Measurements from ENCODE around the gene PCDHB7. TPM values are rescaled to one million over a fixed set of nuclear protein-coding genes. Genes with fewer than 3 reads are reported as not detected.
"Not testable (repeated sequence)": the region's sequence is repeated elsewhere in the genome, so short reads cannot be mapped to it uniquely, and the experiment has no call there.

The PCDHB7 gene
- total and polyA plus RNA-seq, 2 of the 4 experiments (the other 2 are of a cell fraction) = 0.18 to 0.38 TPM

DNA sequence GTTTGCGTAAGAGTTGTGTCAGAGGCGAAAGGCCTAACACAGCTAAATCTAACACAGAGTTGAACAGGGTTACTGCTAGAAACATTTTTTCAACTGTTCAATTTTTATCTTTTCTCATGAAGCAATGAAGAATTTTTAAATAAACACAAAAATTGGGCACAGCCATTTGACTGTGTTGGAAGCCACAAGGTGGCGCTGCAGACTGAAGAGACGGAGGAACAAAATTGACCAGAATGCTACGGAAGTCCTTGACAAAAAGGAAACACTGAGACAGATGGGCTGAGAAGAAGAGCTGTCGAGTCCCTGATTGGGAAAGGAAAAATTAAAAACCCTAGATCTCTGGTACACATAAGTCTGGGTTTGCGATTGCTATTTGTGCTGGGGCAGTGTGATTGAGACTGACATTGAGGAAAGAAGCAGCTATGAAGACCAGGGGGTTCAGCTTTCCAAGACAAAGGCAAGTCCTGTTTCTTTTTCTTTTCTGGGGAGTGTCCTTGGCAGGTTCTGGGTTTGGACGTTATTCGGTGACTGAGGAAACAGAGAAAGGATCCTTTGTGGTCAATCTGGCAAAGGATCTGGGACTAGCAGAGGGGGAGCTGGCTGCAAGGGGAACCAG is 14.6 kb downstream of the PCDHB7 start, which contains the start of gene PCDHB9:
PCDHB9 (plus strand) TSS at position 265 of the 616 bp plus-strand sequence; CDS start at position 423, 158 bp downstream.
- no peak within 1 kb of the TSS for H2AFZ ChIP-seq (replicated peaks; ENCODE audit: low read length, poor library complexity)
- 40% methylated on average over 3 of the region's 9 CpGs; no CpG with 5 or more reads in 1 of the 2 experiments for WGBS, 2 experiments (ENCODE audit: extremely low coverage in 2 of 2, insufficient read length in 1 of 2)
- intact Hi-C loops (cut with micrococcal nuclease) = no loop called here
- H3K18ac ChIP-seq (ENCODE audit: low read depth, low read length) = no peak within 1 kb of the TSS
- no peak within 1 kb of the TSS for H3K56ac ChIP-seq (ENCODE audit: extremely low read depth, insufficient read depth, low read length)
- no peaks in the 10 kb centered on the region for H3K4me1 ChIP-seq (ENCODE audit: control insufficient read depth, insufficient read depth, low read length)
- no peaks in the 10 kb centered on the region for H3K9me1 ChIP-seq (ENCODE audit: insufficient read depth, low read length)
- H3K9me3 ChIP-seq (ENCODE audit: control insufficient read depth, insufficient read depth, low read length) = peaks cover 20% of the 10 kb centered on the region; the same call in 1 of the 2 replicates
- H3K14ac ChIP-seq (replicated peaks; ENCODE audit: low read depth, low read length) = no peak within 1 kb of the TSS
- in situ Hi-C loops (cut with MboI; ENCODE audit: low sequenced_read_pairs) = no loop called here
- no peak within 1 kb of the TSS for H2BK15ac ChIP-seq (ENCODE audit: low read depth, low read length)
- H3K9ac ChIP-seq (ENCODE audit: low read depth, low read length) = 0 out of 2 replicates have a peak within 1 kb of the TSS, but pooled peaks have one; percentile 54
- DNase-seq (peak; percentile 8), ATAC-seq (ENCODE audit: low read depth) (no peak)
- no peak within 1 kb of the TSS for H2BK20ac ChIP-seq (ENCODE audit: low read depth, low read length)
- H2BK120ac ChIP-seq (ENCODE audit: low read depth, low read length) = no peak within 1 kb of the TSS
- no peaks in the 10 kb centered on the region for H3K36me3 ChIP-seq (ENCODE audit: control insufficient read depth, insufficient read depth, low read length)
- ChIA-PET CTCF (interaction anchor here (0.7 to 1.4 kb wide), 3 partner anchors 22 to 377 kb away, joined by 3 to 5 read pairs (median 3); partner anchors contain the start of gene PCDHB12), POLR2A (ENCODE audit: unreplicated experiment) (no interaction called here)
- H4K5ac ChIP-seq (ENCODE audit: low read depth, low read length) = no peak within 1 kb of the TSS
- no TSS peak for BruUV-seq (replicated peaks)
- no peak within 1 kb of the TSS for H2AK9ac ChIP-seq (replicated peaks; ENCODE audit: low read depth, low read length, poor library complexity)
- no peak within 1 kb of the TSS for H3K27ac ChIP-seq (ENCODE audit: insufficient read depth, low read length)
- H4K8ac ChIP-seq (ENCODE audit: low read depth in 2 of 2, low read length in 2 of 2) = no peak within 1 kb of the TSS
- peak within 1 kb of the TSS; percentile 43; the same call in 1 of the 2 replicates for H3K4me3 ChIP-seq (ENCODE audit: insufficient read depth, low read depth, low read length)
- no peaks in the 10 kb centered on the region for H4K20me1 ChIP-seq (ENCODE audit: insufficient read depth, low read length)
- H2BK5ac ChIP-seq (ENCODE audit: low read depth, low read length, poor library complexity, severe bottlenecking) = no peak within 1 kb of the TSS
- H3K4me2 ChIP-seq (ENCODE audit: low read depth, low read length) = peak within 1 kb of the TSS; percentile 57; the same call in 1 of the 2 replicates
- H3K27me3 ChIP-seq (ENCODE audit: control insufficient read depth, insufficient read depth, low read length) = no peaks in the 10 kb centered on the region
- no peak within 1 kb of the TSS for H3K4ac ChIP-seq (ENCODE audit: low read depth, low read length)
- H2AK5ac ChIP-seq (ENCODE audit: low read depth, low read length) = no peak within 1 kb of the TSS
- H3K79me1 ChIP-seq (ENCODE audit: low read depth in 1 of 2, low read length in 2 of 2) = no peaks in the 10 kb centered on the region
- dilution Hi-C loops (cut with HindIII; ENCODE audit: low sequenced_read_pairs, unreplicated experiment) = no loop called here
- TF ChIP-seq POLR2A (IDR thresholded peaks at IDR 0.05; ENCODE audit: low read depth, low read length) (no peak), RCOR1 (IDR thresholded peaks at IDR 0.05; ENCODE audit: insufficient replicate concordance, low read length) (no peak), RFX5 (IDR thresholded peaks at IDR 0.05; ENCODE audit: low read depth, low read length) (no peak)
- TF ChIP-seq, protein P1, sequence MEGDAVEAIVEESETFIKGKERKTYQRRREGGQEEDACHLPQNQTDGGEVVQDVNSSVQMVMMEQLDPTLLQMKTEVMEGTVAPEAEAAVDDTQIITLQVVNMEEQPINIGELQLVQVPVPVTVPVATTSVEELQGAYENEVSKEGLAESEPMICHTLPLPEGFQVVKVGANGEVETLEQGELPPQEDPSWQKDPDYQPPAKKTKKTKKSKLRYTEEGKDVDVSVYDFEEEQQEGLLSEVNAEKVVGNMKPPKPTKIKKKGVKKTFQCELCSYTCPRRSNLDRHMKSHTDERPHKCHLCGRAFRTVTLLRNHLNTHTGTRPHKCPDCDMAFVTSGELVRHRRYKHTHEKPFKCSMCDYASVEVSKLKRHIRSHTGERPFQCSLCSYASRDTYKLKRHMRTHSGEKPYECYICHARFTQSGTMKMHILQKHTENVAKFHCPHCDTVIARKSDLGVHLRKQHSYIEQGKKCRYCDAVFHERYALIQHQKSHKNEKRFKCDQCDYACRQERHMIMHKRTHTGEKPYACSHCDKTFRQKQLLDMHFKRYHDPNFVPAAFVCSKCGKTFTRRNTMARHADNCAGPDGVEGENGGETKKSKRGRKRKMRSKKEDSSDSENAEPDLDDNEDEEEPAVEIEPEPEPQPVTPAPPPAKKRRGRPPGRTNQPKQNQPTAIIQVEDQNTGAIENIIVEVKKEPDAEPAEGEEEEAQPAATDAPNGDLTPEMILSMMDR (conservative IDR thresholded peaks at IDR 0.05; ENCODE audit: low read depth, low read length) = peak; percentile 38
- H3K23ac ChIP-seq (ENCODE audit: low read depth, low read length) = no peak within 1 kb of the TSS
- H4K91ac ChIP-seq (ENCODE audit: insufficient read depth, low read depth, low read length) = no peak within 1 kb of the TSS

DNA sequence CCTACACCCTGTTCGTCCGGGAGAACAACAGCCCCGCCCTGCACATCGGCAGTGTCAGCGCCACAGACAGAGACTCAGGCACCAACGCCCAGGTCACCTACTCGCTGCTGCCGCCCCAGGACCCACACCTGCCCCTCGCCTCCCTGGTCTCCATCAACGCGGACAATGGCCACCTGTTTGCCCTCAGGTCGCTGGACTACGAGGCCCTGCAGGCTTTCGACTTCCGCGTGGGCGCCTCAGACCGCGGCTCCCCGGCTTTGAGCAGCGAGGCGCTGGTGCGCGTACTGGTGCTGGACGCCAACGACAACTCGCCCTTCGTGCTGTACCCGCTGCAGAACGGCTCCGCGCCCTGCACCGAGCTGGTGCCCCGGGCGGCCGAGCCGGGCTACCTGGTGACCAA is 16.2 kb downstream of the PCDHB7 start:
- H4K20me1 ChIP-seq (ENCODE audit: insufficient read depth, low read length); H2BK5ac ChIP-seq (ENCODE audit: low read depth, low read length, poor library complexity, severe bottlenecking); H3K9ac ChIP-seq (ENCODE audit: low read depth, low read length); H3K4ac ChIP-seq (ENCODE audit: low read depth, low read length); H3K27me3 ChIP-seq (ENCODE audit: control insufficient read depth, insufficient read depth, low read length); H3K4me1 ChIP-seq (ENCODE audit: control insufficient read depth, insufficient read depth, low read length); intact Hi-C loops (cut with micrococcal nuclease); H2BK20ac ChIP-seq (ENCODE audit: low read depth, low read length); H2BK120ac ChIP-seq (ENCODE audit: low read depth, low read length); dilution Hi-C loops (cut with HindIII; ENCODE audit: low sequenced_read_pairs, unreplicated experiment); H2BK15ac ChIP-seq (ENCODE audit: low read depth, low read length); H3K23ac ChIP-seq (ENCODE audit: low read depth, low read length); POLR2A ChIA-PET (ENCODE audit: unreplicated experiment); ATAC-seq (ENCODE audit: low read depth); CTCF ChIA-PET; H3K14ac ChIP-seq (replicated peaks; ENCODE audit: low read depth, low read length); H3K4me3 ChIP-seq (ENCODE audit: insufficient read depth, low read depth, low read length); H2AK9ac ChIP-seq (replicated peaks; ENCODE audit: low read depth, low read length, poor library complexity); H3K36me3 ChIP-seq (ENCODE audit: control insufficient read depth, insufficient read depth, low read length); DNase-seq; H3K18ac ChIP-seq (ENCODE audit: low read depth, low read length); in situ Hi-C loops (cut with MboI; ENCODE audit: low sequenced_read_pairs); H3K56ac ChIP-seq (ENCODE audit: extremely low read depth, insufficient read depth, low read length); H2AFZ ChIP-seq (replicated peaks; ENCODE audit: low read length, poor library complexity); H3K4me2 ChIP-seq (ENCODE audit: low read depth, low read length); H3K79me1 ChIP-seq (ENCODE audit: low read depth in 1 of 2, low read length in 2 of 2); H2AK5ac ChIP-seq (ENCODE audit: low read depth, low read length); H3K27ac ChIP-seq (ENCODE audit: insufficient read depth, low read length); H4K5ac ChIP-seq (ENCODE audit: low read depth, low read length); H4K91ac ChIP-seq (ENCODE audit: insufficient read depth, low read depth, low read length); H3K9me1 ChIP-seq (ENCODE audit: insufficient read depth, low read length); BruUV-seq (replicated peaks); H4K8ac ChIP-seq (ENCODE audit: low read depth in 2 of 2, low read length in 2 of 2): not testable (repeated sequence)
- peaks cover 15% of the 10 kb centered on the region; the same call in 1 of the 2 replicates for H3K9me3 ChIP-seq (ENCODE audit: control insufficient read depth, insufficient read depth, low read length)
- WGBS, 2 experiments (ENCODE audit: extremely low coverage in 2 of 2, insufficient read length in 1 of 2) = no CpG with 5 or more reads among the region's 37 CpGs

Measured in IMR-90 (cell line).